ENCODE data around the gene GFRAL.
"Not testable (repeated sequence)": the region's sequence is repeated elsewhere in the genome, so short reads cannot be mapped to it uniquely, and the experiment has no call there.

The GFRAL gene, protein sequence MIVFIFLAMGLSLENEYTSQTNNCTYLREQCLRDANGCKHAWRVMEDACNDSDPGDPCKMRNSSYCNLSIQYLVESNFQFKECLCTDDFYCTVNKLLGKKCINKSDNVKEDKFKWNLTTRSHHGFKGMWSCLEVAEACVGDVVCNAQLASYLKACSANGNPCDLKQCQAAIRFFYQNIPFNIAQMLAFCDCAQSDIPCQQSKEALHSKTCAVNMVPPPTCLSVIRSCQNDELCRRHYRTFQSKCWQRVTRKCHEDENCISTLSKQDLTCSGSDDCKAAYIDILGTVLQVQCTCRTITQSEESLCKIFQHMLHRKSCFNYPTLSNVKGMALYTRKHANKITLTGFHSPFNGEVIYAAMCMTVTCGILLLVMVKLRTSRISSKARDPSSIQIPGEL

GRCh38 chr6:55327169-55327568, at the start of gene GFRAL:
Gene GFRAL, plus strand, starts transcription at chr6:55327469. Its CDS starts 86 bp downstream, at chr6:55327555.
- DNase-seq: no peak

- no peak for DNase-seq
Observed at GRCh38 chr6:55277646-55278045, 49.6 kb upstream of the GFRAL start.

DNA sequence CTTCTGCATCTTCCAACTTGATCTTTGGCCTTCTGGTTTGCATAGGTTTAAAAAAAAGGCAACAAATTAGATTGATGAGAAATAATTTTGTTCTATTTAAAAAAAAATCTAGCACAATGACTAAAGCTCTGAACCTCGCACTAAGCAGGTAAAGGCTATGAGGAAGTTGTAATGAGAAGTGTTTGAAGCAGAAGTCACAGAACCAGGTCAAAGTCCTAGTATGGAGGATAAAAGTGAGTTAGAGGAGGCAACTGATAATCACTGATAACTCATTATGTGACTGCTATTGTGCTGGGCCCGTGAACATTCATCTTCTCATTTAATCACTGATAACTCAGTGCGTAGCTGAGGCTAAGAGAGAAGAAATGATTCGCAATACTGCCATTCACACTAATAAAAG, 46.1 kb upstream of the GFRAL start:
- no peak for DNase-seq

- DNase-seq: no peak
Observed at GRCh38 chr6:55282115-55282514, 45.2 kb upstream of the GFRAL start.

DNA sequence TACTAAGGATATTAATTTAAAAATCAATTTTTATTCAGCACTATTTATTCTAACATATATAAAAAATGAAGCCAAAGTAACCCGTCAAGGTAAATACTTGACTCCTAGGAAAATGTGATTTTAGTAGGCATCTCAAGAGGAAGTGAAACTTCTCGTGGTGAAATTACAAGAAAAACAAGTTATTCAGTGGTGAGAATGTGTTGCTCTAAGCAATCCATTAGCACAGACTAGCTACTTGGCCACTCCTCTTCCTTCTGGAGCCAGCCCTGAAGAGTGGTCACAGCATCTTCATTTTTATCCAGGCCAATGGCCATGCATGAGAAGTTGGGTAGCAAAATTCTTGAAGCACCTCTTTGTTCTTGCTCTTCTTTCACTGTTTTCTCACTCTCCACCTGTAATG, 40.4 kb upstream of the GFRAL start:
- no peak for DNase-seq

GRCh38 chr6:55290736-55291135, 36.5 kb upstream of the GFRAL start:
- DNase-seq: no peak

- DNase-seq: no peak
Observed at GRCh38 chr6:55293116-55293515, 34.2 kb upstream of the GFRAL start.

GRCh38 chr6:55297214-55297613, 30.1 kb upstream of the GFRAL start:
- not testable (repeated sequence) for DNase-seq

DNA sequence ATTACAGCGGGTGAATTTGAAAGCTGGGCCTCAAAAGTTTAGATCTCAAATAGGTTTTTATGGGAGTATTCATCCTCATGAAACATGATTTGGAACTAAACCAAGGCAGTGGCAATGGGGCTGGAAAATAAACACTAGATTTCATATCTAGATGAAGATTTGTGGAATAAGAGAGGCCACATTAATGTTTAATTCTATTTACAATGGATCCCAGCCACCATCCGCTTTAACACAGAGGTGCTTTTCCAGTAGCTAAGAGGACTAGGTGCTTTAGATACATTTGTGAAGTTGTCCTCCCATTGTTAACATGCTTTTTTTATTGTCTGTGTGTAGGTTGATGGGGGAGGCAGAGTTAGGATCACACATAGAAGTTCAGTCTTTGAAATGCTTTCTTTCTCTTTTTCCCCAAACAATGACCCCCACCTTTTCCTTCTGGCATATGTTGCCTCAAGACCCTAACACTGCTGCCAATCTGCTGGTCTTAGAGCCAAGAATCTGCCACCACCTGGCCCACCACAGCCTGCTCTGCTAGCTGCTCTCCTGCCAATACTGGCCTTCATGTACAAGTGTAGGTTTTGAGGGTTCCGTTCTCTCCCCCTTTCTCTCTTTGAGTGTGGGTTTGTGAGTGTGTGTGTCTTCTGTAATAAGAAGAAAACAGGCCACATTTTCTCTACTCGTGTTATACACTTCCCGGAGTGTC, 27.8 kb upstream of the GFRAL start:
- DNase-seq: no peak

DNA sequence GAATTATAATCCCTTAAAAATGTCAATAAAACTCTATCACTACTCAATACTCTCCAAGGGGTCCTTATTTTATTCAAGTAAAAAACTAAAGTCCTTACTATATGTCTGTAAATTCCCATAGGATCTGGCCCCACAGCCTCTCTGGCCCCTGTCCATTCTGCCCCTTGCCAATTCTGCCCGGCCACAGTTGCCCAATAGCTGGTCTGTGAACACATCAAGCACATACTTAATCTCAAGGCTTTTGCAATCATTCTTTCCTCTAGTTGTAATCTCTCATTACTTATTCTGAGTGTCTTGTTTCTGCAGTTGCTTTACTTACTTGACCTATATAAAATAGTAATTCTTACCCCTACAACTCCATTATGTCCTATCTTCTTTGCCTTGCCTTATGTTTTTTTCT, 22.5 kb upstream of the GFRAL start:
- no peak for DNase-seq

DNA sequence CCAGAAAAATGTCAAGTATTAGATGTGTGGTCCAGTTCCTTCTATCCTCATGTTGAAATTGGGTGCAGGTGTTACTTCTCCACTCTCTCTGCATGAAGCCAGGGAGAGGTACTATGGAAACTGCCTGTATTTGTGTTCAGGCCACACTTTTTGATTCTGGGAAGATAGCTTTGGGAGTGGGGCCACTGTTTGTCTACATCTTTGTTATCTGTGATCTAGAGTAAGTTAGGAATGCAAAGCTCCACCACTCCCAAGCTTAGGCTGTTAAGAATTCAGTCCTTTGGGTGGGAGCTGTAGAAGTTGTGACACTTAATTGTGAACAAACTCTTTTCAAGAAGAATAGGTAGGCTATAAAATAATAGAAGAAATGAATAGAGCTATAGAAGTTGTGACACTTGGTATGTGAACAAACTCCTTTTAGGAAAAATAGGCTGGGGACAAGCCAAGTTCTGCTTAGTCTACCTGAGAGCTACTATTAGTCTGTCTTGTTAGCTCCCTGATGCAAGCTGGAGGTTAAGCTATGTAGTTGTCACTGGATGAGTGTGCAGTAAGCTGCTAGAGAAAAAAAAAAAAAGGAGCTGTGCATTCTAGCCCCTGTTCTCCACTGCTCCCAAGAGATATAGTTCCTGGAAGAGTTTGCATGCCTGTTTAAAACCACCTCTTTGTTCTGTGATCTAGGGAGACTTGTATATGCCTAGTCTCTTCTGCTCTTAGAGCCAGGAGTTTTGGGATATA, 7.1 kb upstream of the GFRAL start:
- no peak for DNase-seq

DNA sequence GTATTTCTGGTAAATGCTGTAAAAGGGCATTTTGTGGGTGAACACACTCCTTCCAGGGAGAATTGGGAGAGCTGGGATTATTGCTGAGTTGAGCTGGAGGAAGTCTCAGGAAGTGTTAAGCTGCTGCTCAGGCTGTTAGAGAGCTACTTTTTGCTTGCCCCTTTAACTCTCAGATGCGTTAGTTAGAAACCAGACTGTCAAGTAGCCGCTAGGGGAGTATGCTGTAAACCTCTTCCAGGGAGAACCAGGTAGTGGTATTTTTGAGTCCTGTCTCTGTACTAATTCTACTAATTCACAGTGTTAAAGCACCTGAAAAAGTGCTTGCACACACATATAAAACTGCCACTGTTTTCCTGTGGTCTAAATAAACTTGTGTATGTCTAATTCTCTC, 6.6 kb upstream of the GFRAL start:
- no peak for DNase-seq

DNA sequence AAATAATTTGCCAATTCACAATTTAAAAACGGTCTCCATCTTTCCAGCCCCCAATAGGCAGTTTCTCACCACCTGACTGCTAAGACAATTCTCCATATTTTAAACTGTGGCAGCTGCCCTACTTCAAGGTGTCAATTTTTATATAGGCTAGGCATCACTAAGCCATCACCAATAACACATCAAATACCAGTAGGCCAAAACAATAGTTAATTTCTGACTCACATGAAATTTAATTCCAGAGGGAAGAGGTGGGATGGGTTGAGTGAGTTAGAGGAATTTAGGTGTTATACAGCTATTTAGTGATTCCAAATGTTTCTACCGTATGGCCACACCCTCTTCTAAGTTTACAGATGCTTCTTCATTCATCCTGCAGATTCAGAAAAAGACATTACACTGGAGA, 49.9 kb downstream of the GFRAL start:
- DNase-seq: no peak

DNA sequence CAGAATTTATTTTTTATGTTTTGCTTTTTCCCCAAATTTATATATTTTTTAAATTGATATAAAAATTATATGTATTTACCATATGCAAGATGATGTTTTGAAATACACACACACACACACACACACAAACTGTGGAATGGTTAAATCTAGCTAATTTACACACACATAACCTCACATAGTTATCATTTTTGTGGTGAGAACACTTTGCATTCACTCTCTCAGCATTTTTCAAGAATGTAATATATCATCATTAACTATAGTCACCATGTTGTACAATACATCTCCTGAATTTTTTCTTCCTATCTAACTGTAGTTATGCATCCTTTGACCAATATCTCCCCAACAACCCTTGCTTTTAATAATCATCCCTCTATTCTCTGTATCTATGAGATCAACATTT, 52.2 kb downstream of the GFRAL start:
- no peak for DNase-seq

DNA sequence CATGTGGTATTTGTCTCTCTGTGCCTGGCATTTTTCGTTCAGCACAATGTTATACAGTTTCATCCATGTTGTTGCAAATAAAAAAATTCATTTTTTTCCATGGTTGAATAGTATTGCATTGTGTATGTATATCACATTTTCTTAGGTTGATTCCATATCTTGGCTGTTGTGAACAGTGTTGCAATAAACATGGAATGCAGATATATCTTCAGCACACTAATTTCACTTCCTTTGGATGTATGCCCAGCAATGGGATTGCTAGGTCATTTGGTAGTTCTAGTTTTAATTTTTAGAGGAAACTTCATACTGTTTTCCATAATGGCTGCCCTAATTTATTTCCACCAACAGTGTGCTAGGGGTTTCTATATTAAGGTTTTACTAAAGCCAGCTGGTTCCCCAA, 52.6 kb downstream of the GFRAL start:
- DNase-seq: no peak

DNA sequence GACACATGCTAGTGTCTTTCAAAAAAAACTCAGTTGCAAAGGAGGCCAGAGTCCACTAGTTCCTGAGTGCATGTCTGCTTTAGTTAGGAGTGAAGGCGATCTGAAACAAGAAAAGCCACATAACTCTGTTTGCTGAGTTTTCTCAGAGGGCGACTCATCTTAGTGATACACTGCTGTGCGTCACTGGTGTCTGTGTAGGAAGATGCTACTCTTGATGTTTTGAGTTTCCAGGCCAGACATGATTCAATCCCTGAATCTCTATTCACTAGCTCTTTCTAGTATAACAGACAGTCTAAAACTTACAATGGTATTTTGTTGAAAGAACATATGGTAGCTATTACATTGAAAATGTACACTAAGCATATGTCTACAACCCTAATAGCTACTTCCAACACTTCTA, 60.9 kb downstream of the GFRAL start:
- DNase-seq: no peak

GRCh38 chr6:55395871-55396270, 68.6 kb downstream of the GFRAL start:
- DNase-seq: no peak

GRCh38 chr6:55397986-55398385, 70.7 kb downstream of the GFRAL start:
- no peak for DNase-seq

GRCh38 chr6:55399351-55399750, 72.1 kb downstream of the GFRAL start:
- no peak for DNase-seq

GRCh38 chr6:55405474-55406235, 78.4 kb downstream of the GFRAL start:
- no peak for DNase-seq

- no peak for DNase-seq
Observed at GRCh38 chr6:55410674-55411073, 83.4 kb downstream of the GFRAL start.

DNA sequence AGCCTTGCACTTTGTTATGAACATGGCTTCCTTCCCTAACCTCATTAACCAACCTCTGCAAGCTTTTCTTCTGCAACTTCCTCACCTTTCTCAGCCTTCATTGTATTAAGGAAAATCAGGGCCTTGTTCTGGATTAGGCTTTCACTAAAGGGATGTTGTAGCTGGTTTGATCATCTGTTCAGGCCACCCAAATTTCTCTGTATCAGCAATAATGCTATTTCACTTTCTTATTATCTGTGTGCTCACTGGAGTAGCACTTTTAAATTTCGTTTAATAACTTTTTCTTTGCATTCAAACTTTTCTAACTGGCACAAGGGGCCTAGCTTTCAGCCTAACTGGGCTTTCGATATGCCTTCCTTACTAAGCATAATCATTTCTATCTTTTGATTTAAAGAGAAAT, 96.7 kb downstream of the GFRAL start:
- DNase-seq: no peak

Measured in NCI-H2171 (cell line).